Retinal pigment epithelial cell (primary cell): ENCODE results near the gene DEFB108B.
"Not testable (repeated sequence)": the region's sequence is repeated elsewhere in the genome, so short reads cannot be mapped to it uniquely, and the experiment has no call there.

Experiments
- DNase-seq: peaks from one replicate; pipeline ENCODE4 v3.0.0-alpha.2; 2010; ENCODE audit warnings: low read depth
- H3K4me3 ChIP-seq: 2 replicates; pipeline ENCODE4 v1.5.1; 2011; ENCODE audit warnings: mild to moderate bottlenecking, low read length, control low read depth, moderate library complexity
- CTCF ChIP-seq: conservative IDR thresholded peaks from 2 replicates; pipeline ENCODE4 v1.5.1; 2011; ENCODE audit warnings: low read depth, low read length, control low read depth, inconsistent platforms

Gene DEFB108B

GRCh38 chr11:71832811-71833210 lies at the start of gene DEFB108B:
Gene DEFB108B, plus strand, starts transcription at chr11:71833200. Its CDS starts 0 bp downstream, at chr11:71833200.
- not testable (repeated sequence) for DNase-seq, H3K4me3 ChIP-seq

GRCh38 chr11:71786114-71786847 lies 46.7 kb upstream of the DEFB108B start:
- DNase-seq = not testable (repeated sequence)
- H3K4me3 ChIP-seq = peak overlapping the region; percentile 54

- not testable (repeated sequence) for DNase-seq
- H3K4me3 ChIP-seq = peak overlapping the region; percentile 43
Observed at GRCh38 chr11:71786848-71787097, 46.2 kb upstream of the DEFB108B start.

GRCh38 chr11:71787098-71787823 lies 45.7 kb upstream of the DEFB108B start:
- DNase-seq = peak; percentile 94
- peak overlapping the region; percentile 54 for H3K4me3 ChIP-seq
- no peak for TF ChIP-seq CTCF

GRCh38 chr11:71787824-71788454 lies 45.1 kb upstream of the DEFB108B start:
- peak overlapping the region; percentile 54 for H3K4me3 ChIP-seq

GRCh38 chr11:71789444-71790196 lies 43.4 kb upstream of the DEFB108B start:
- DNase-seq, H3K4me3 ChIP-seq: not testable (repeated sequence)

More at GRCh38 chr11:71787824-71788454, 45.1 kb upstream of the DEFB108B start:
- not testable (repeated sequence) for DNase-seq

GRCh38 chr11:71791111-71791510 lies 41.9 kb upstream of the DEFB108B start:
- not testable (repeated sequence) for H3K4me3 ChIP-seq, DNase-seq

GRCh38 chr11:71792621-71793235 lies 40.3 kb upstream of the DEFB108B start:
- H3K4me3 ChIP-seq, DNase-seq: not testable (repeated sequence)
- peak; percentile 56 for TF ChIP-seq CTCF

- DNase-seq = not testable (repeated sequence)
Observed at GRCh38 chr11:71794386-71795040, 38.5 kb upstream of the DEFB108B start.

GRCh38 chr11:71795236-71795635 lies 37.8 kb upstream of the DEFB108B start:
- H3K4me3 ChIP-seq, DNase-seq: not testable (repeated sequence)

More at GRCh38 chr11:71794386-71795040, 38.5 kb upstream of the DEFB108B start:
- H3K4me3 ChIP-seq = not testable (repeated sequence)

GRCh38 chr11:71796016-71796415 lies 37.0 kb upstream of the DEFB108B start:
- not testable (repeated sequence) for DNase-seq, H3K4me3 ChIP-seq

GRCh38 chr11:71796781-71797180 lies 36.2 kb upstream of the DEFB108B start:
- H3K4me3 ChIP-seq, DNase-seq: not testable (repeated sequence)

- DNase-seq, H3K4me3 ChIP-seq: not testable (repeated sequence)
Observed at GRCh38 chr11:71799556-71800128, 33.4 kb upstream of the DEFB108B start.
